Muscle layer of colon (tissue), 2 donors: ENCODE measurements around the gene SNX1.
"Not testable (repeated sequence)": the region's sequence is repeated elsewhere in the genome, so short reads cannot be mapped to it uniquely, and the experiment has no call there.

Experiments
- H3K27ac ChIP-seq: one replicate; pipeline ENCODE4 v1.7.0; 2013; ENCODE audit warnings: low read depth, mild to moderate bottlenecking, low read length, moderate library complexity
- H3K27me3 ChIP-seq, 2 donors: one replicate each; pipeline ENCODE4 v1.7.0; 2013; ENCODE audit warnings: low read length in 2 of 2, mild to moderate bottlenecking in 2 of 2; ENCODE audit not compliant: insufficient read depth in 2 of 2, control insufficient read depth in 1 of 2
- H3K36me3 ChIP-seq: one replicate; pipeline ENCODE4 v1.7.0; 2013; ENCODE audit warnings: mild to moderate bottlenecking, low read length; ENCODE audit not compliant: insufficient read depth
- H3K4me1 ChIP-seq: one replicate; pipeline ENCODE4 v1.7.0; 2013; ENCODE audit warnings: mild to moderate bottlenecking, low read length; ENCODE audit not compliant: insufficient read depth
- H3K4me3 ChIP-seq, 2 donors: one replicate each; pipeline ENCODE4 v1.7.0; 2013; ENCODE audit warnings: low read length in 2 of 2, low read depth in 1 of 2, mild to moderate bottlenecking in 1 of 2, moderate library complexity in 1 of 2
- H3K9ac ChIP-seq: one replicate; pipeline ENCODE4 v1.7.0; 2013; ENCODE audit warnings: low read length
- H3K9me3 ChIP-seq: one replicate; pipeline ENCODE4 v1.7.0; 2013; ENCODE audit warnings: mild to moderate bottlenecking, low read length
- donor health status: abdominal sarcoma.
- donor health status: Adenocarcinoma of cecum.

The SNX1 gene

GRCh38 chr15:64105113-64105704, 9.4 kb downstream of the SNX1 start:
- Histone ChIP-seq H3K9me3 (no peaks in the 10 kb centered on the region), H3K27me3 (no peaks in the 10 kb centered on the region), H3K4me1 (peaks cover 9% of the 10 kb centered on the region), H3K9ac (no peak overlapping the region), H3K27ac (no peak overlapping the region), H3K4me3 (no peak overlapping the region), H3K36me3 (no peaks in the 10 kb centered on the region)

GRCh38 chr15:64107337-64107736, 11.6 kb downstream of the SNX1 start:
- Histone ChIP-seq H3K9me3 (no peaks in the 10 kb centered on the region), H3K27ac (no peak overlapping the region), H3K36me3 (peaks cover under 1% of the 10 kb centered on the region), H3K9ac (no peak overlapping the region), H3K4me3 (no peak overlapping the region), H3K4me1 (peaks cover 19% of the 10 kb centered on the region), H3K27me3 (no peaks in the 10 kb centered on the region)

- not testable (repeated sequence) for H3K27ac ChIP-seq, H3K4me3 ChIP-seq, H3K9ac ChIP-seq, H3K9me3 ChIP-seq, H3K27me3 ChIP-seq
- H3K36me3 ChIP-seq, result peaks cover 21% of the 10 kb centered on the region
- peaks cover 20% of the 10 kb centered on the region for H3K4me1 ChIP-seq
These were observed 14.4 kb downstream of the SNX1 start for GRCh38 chr15:64110108-64110701.

DNA sequence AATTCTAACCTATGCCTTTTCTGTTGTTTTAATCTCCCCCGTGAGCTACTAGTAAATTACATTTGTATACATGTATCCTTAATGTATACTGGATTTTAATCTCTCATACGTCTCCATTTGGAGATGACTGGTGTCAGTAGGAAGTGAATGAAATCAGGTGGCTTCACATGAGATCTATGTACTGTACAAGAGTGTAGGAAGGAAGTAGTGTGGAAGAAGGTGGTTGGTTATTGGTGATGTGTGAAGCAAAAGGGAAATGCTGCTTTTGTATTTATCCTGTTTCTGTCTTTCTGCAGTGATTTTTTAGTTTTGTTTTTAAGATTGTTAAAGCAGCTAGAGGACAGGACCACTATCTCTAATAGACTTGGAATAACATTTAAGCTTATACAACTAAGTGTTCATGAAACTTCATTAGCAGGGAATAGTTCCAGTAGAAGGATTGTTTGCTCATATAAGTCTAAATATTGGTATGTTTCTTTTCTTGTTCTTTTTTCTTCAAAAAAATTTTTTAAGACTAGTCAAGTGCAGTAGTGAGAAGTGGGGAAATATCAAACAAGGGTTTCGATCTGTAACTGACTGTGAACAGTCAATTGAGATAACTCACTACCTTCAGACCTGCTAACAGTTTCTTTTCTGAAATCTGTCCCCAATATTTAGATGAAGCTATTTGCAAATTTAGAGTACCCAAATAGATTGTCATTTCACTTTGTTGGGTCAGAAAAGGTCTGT, 15.3 kb downstream of the SNX1 start:
- Histone ChIP-seq H3K9ac (no peak overlapping the region), H3K4me3 (no peak overlapping the region), H3K4me1 (peaks cover 16% of the 10 kb centered on the region), H3K27ac (no peak overlapping the region), H3K27me3 (no peaks in the 10 kb centered on the region), H3K36me3 (peaks cover 30% of the 10 kb centered on the region), H3K9me3 (no peaks in the 10 kb centered on the region)

GRCh38 chr15:64111679-64112050, 15.9 kb downstream of the SNX1 start:
- H3K9ac ChIP-seq, result no peak overlapping the region
- peaks cover 11% of the 10 kb centered on the region for H3K4me1 ChIP-seq
- no peaks in the 10 kb centered on the region for H3K9me3 ChIP-seq
- H3K27me3 ChIP-seq, result no peaks in the 10 kb centered on the region
- H3K4me3 ChIP-seq, result no peak overlapping the region
- peaks cover 34% of the 10 kb centered on the region for H3K36me3 ChIP-seq
- H3K27ac ChIP-seq, result no peak overlapping the region

GRCh38 chr15:64112073-64112772, 16.4 kb downstream of the SNX1 start:
- Histone ChIP-seq H3K4me1 (peaks cover 11% of the 10 kb centered on the region), H3K9me3 (no peaks in the 10 kb centered on the region), H3K27ac (no peak overlapping the region), H3K9ac (no peak overlapping the region), H3K4me3 (no peak overlapping the region), H3K36me3 (peaks cover 34% of the 10 kb centered on the region), H3K27me3 (no peaks in the 10 kb centered on the region)

DNA sequence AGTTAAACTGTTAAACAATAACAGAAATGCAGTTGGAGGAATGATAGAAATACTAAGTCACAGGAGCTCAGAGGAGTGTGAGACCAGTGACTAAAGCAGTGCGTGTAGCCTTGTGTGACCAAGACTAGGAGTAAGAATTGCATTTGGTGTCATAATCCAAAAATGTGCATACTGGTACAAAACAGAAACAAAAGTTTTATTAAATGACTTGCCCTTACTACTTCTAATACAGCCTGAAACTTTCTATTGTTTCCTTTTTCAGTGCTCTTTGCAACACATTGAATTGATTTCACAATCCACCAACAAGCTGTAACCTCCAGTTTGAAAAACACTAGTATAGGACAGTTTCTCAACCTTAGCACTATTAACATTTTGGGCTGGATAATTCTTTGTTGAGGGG, 17.1 kb downstream of the SNX1 start:
- H3K27ac ChIP-seq, result no peak overlapping the region
- no peaks in the 10 kb centered on the region for H3K9me3 ChIP-seq
- H3K27me3 ChIP-seq, result no peaks in the 10 kb centered on the region
- H3K9ac ChIP-seq, result no peak overlapping the region
- H3K36me3 ChIP-seq, result peaks cover 40% of the 10 kb centered on the region
- no peak overlapping the region for H3K4me3 ChIP-seq
- H3K4me1 ChIP-seq, result peaks cover 11% of the 10 kb centered on the region

GRCh38 chr15:64117759-64118487, 22.1 kb downstream of the SNX1 start:
- no peaks in the 10 kb centered on the region for H3K4me1 ChIP-seq
- H3K9me3 ChIP-seq, result no peaks in the 10 kb centered on the region
- H3K4me3 ChIP-seq, result no peak overlapping the region
- H3K27ac ChIP-seq, result no peak overlapping the region
- no peaks in the 10 kb centered on the region for H3K27me3 ChIP-seq
- H3K9ac ChIP-seq, result no peak overlapping the region
- H3K36me3 ChIP-seq, result peaks cover 80% of the 10 kb centered on the region

- H3K9ac ChIP-seq, H3K9me3 ChIP-seq, H3K4me1 ChIP-seq, H3K4me3 ChIP-seq, H3K27ac ChIP-seq, H3K27me3 ChIP-seq: not testable (repeated sequence)
- H3K36me3 ChIP-seq, result peaks cover 74% of the 10 kb centered on the region
These were observed 24.5 kb downstream of the SNX1 start for GRCh38 chr15:64120322-64120721.

DNA sequence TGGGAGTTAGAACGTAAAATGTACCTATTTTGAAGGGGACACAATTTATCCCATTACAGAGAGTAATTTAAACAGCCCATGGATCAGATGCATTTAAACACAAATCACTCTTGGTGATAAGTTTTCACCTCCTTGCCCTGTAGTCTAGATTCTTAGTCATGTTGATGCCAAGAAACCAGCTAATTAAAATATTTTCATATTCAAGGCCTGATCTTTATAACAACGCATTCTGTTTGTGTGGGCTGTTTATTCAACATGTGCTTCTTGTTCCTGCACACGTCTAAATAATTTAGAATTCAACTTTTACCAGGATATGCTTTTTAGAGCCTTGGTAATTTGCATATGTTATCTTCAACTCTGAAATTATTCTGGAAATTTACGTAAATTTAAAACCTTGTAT, 25.8 kb downstream of the SNX1 start:
- Histone ChIP-seq H3K27me3 (no peaks in the 10 kb centered on the region), H3K4me1 (no peaks in the 10 kb centered on the region), H3K27ac (no peak overlapping the region), H3K9ac (no peak overlapping the region), H3K36me3 (peaks cover 69% of the 10 kb centered on the region), H3K9me3 (no peaks in the 10 kb centered on the region), H3K4me3 (no peak overlapping the region)

DNA sequence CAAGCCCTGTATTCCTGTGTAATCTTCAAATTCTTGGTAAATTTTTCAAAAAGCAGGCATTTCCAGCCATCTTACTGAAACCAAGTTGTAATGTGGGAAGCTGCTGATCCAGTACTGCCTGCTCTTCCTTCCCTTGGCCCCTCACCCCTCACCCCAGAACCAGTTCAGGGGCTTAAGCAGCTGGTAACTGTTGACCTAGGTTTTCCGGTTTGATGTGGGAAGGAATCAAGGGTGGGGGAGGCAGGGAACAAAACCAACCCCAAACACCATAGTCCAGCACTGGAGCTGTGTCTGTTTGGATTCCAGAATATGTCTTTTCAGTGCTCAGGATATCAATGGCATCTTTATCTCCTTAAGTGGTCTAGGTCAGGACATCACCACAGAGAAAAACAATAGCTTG, 26.7 kb downstream of the SNX1 start:
- peaks cover 77% of the 10 kb centered on the region for H3K36me3 ChIP-seq
- no peak overlapping the region for H3K9ac ChIP-seq

More for the DNA sequence above, 26.7 kb downstream of the SNX1 start:
- no peak overlapping the region for H3K4me3 ChIP-seq
- H3K27me3 ChIP-seq, result no peaks in the 10 kb centered on the region
- no peak overlapping the region for H3K27ac ChIP-seq
- no peaks in the 10 kb centered on the region for H3K4me1 ChIP-seq
- H3K9me3 ChIP-seq, result no peaks in the 10 kb centered on the region
